Mesodermal cell (in vitro differentiated cells): ENCODE data around the gene CCDC69.
"Not testable (repeated sequence)": the region's sequence is repeated elsewhere in the genome, so short reads cannot be mapped to it uniquely, and the experiment has no call there.

Experiments
- H3K27ac ChIP-seq: 2 replicates; pipeline ENCODE4 v1.7.0; 2013; ENCODE audit warnings: mild to moderate bottlenecking, low read depth, low read length, moderate library complexity; ENCODE audit not compliant: severe bottlenecking
- H3K36me3 ChIP-seq: 2 replicates; pipeline ENCODE4 v1.7.1; 2013; ENCODE audit warnings: mild to moderate bottlenecking, low read length, moderate library complexity; ENCODE audit not compliant: control insufficient read depth, insufficient read depth
- H3K4me1 ChIP-seq: one replicate; pipeline ENCODE4 v1.7.1; 2013; ENCODE audit warnings: mild to moderate bottlenecking, low read length; ENCODE audit not compliant: insufficient read depth, control insufficient read depth, poor library complexity, severe bottlenecking
- H3K4me3 ChIP-seq: 2 replicates; pipeline ENCODE4 v1.7.0; 2013; ENCODE audit warnings: low read length, control low read depth, mild to moderate bottlenecking; ENCODE audit not compliant: insufficient read depth, poor library complexity, severe bottlenecking; ENCODE audit errors: extremely low read depth
- H3K9me3 ChIP-seq: 2 replicates; pipeline ENCODE4 v1.7.1; 2013; ENCODE audit warnings: mild to moderate bottlenecking, low read length, moderate library complexity; ENCODE audit not compliant: control insufficient read depth
- WGBS, 2 experiments: methylation state at CpG; one replicate each; pipeline ENCODE4 v1.1.5; 2013; ENCODE audit warnings: missing lambda C conversion rate in 2 of 2; ENCODE audit not compliant: insufficient coverage in 2 of 2; 5-methylcytosine and 5-hydroxymethylcytosine counted together

Gene CCDC69

DNA sequence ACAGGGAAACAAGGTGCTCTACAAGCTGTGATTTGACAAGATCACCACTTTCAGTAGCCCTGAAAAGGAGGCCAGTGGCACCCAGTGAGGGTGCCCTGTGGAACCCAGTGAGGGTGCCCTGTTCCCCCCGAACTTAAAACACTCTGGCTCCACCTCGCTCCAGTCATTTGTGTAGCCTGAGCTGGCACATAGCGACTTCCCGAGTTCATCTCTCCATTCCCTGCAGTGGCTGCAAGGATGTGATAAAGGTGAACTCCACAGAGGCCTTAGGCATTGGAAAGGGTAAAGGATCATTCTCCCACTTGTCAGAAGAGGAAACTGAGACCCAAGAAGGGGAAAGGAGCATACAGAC lies 44.4 kb downstream of the CCDC69 start:
- Histone ChIP-seq H3K9me3 (no peaks in the 10 kb centered on the region), H3K4me3 (no peak overlapping the region), H3K4me1 (no peaks in the 10 kb centered on the region), H3K27ac (no peak overlapping the region), H3K36me3 (no peaks in the 10 kb centered on the region)
- WGBS, 2 experiments: 93 to 95% methylated on average over 3 of the region's 4 CpGs

DNA sequence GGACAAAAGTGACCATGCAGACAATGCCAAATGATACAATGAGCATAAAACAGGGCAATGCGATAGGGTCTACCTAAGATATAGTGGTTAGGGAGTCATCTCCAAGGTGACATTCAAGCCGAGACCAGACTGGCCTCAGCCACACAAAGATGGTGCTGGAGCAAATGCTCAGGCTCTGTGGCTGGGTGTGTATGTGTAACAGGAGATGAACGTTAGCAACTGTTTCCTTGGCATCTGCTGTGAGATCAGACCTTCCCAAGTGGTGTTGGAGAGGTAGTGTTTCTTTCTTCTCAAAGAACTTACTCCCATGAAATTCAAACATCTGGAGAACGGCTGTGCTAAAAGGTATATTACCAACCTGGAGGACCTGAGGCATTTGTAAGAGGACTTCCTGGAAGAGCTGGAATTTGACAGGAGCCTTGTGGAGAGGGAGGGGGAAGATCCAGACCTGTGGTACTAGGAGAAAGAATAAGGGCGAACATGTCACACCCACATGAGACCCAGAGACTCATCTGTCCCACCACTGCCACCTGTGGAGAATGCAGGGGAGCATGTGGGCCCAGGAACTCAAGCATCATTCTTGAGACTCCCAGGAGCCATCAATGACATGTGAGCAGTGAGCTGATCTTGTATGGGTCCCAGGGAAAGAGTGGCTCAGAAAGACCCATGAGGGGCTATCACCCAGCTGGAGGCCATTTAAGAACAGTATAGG lies 45.0 kb downstream of the CCDC69 start:
- WGBS, 2 experiments: 92 to 100% methylated on average over 2 of the region's 5 CpGs
- no peaks in the 10 kb centered on the region for H3K9me3 ChIP-seq
- H3K4me1 ChIP-seq: no peaks in the 10 kb centered on the region
- no peaks in the 10 kb centered on the region for H3K36me3 ChIP-seq
- H3K4me3 ChIP-seq: no peak overlapping the region
- no peak overlapping the region for H3K27ac ChIP-seq

DNA sequence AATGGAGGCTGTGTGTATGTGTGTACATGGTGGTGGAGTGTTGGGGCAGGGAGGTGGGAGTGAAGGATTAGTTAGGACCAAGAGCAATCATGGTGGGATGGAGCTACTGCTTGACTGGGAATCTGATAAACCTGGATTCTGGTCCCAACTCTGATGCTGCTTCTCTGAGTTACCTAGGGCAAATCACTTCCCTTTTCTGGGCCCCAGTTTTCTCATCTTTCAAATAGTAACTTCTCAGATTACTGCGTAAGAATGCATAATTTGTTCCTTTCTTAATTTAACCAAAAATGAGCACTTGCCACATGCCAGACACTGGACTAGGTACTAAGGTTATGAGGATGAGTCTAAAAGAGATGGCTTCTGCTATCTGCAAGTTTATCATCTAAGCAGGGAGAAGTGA lies 45.5 kb downstream of the CCDC69 start:
- Histone ChIP-seq H3K4me3 (no peak overlapping the region), H3K36me3 (no peaks in the 10 kb centered on the region), H3K9me3 (no peaks in the 10 kb centered on the region), H3K4me1 (no peaks in the 10 kb centered on the region), H3K27ac (no peak overlapping the region)
- WGBS, 2 experiments: 100% methylated on average over 1 of the region's 1 CpG; no CpG with 5 or more reads in 1 of the 2 experiments

DNA sequence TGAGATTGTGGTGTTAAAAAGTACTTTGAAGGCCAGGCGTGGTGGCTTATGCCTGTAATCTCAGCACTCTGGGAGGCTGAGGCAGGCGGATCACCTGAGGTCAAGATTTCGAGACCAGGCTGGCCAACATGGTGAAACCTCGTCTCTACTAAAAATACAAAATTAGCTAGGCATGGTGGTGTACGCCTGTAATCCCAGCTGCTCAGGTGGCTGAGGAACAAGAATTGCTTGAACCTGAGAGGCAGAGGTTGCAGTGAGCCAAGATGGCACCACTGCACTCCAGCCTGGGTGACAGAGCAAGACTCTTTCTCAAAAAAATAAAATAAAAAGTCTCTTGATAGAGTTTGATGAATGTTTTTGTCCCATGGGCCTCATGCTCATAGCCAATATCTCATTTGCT lies 47.6 kb downstream of the CCDC69 start:
- not testable (repeated sequence) for H3K4me1 ChIP-seq, H3K9me3 ChIP-seq, H3K4me3 ChIP-seq, H3K36me3 ChIP-seq, H3K27ac ChIP-seq
- 84 to 94% methylated on average over 4 to 5 of the region's 5 CpGs for WGBS, 2 experiments

DNA sequence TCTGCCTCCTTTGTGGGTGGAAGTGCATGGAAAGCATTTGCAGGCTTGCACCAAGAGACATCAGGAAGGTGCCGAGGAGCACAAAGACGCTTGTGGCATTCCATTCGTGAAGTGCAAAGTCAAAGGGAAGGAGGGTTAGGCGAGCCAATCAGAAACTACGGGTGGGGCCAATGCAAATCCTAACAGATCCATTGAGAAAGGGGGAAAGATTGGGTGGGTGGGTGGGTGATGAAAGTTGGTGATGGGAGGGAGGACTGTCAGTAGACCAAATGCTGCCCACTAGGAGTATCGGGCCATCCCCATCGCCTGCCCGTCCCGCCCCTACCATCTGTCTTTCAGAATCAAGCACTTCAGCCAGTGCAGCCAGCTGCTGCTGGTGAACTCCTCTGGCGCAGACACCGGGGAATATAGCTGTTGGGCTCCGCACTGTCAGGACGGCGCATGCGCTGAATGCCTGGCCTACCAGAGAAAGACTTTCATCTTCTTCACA lies 49.2 kb downstream of the CCDC69 start:
- H3K4me1 ChIP-seq: no peaks in the 10 kb centered on the region
- WGBS, 2 experiments: 87 to 90% methylated on average over 14 to 15 of the region's 15 CpGs
- H3K36me3 ChIP-seq: no peaks in the 10 kb centered on the region
- no peak overlapping the region for H3K4me3 ChIP-seq
- no peaks in the 10 kb centered on the region for H3K9me3 ChIP-seq
- H3K27ac ChIP-seq: no peak overlapping the region

DNA sequence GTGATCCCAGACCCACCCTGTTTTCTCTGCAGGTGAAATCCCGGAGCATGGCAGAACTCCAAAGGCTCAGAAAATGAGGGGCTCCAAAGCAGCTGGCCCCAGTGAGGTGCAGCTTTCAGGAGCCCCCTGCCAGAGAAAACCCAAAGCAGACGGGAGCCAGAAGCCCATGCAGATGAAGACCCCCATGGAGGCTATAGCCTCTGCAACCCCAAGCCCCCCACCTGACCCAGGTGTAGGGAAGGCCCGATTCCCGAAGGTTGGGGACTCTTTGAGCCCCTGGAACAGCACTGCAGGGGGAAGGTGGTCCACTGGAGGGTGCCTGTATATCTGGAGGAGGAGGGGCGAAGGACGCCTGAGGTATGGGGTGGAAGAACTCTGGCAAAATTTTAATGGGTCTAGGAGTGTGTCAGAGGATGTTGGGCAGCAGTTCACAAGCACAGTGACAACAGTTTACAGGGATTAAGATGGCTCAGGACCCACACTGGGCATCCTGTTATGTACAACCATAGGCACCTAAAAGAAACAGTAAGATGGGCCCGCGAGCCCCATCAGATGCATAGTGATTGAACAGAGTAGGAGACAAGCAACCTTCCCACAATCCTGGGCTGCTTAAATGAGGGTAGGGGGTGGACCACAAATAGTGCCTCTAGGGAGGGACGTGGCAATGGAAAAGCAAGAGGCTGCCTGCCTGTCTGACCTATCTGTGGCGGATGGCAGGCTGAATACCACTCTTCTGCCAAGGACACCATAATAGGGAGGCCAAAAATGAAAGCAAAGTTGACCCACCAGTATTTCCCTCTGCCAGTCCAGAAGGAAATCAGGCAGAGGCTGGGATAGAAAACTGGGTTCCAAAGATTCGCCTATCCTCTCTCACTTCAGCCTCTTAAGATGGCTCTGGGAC lies 49.9 kb downstream of the CCDC69 start:
- Histone ChIP-seq H3K9me3 (no peaks in the 10 kb centered on the region), H3K36me3 (no peaks in the 10 kb centered on the region), H3K4me1 (no peaks in the 10 kb centered on the region), H3K4me3 (no peak overlapping the region), H3K27ac (no peak overlapping the region)
- 98 to 100% methylated on average over 5 to 9 of the region's 11 CpGs for WGBS, 2 experiments

DNA sequence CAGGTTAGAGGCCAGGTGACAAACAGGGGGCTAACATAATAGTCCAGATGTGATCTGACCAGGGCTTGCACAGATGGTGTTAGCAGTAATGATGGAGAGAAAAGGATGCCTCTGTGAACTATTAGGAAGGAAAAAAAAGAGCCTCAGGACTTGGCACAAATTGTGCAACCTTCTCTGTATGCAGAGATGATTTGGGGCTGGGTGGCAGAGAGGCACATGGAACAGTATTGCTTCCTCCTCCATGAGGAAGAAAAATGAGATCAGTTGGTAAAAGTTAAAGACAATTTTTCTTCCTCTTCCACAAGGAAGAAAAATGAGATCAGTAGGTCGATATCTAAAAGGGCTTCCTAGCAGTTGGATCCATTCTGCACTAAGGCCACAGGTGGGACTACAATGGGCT lies 52.4 kb downstream of the CCDC69 start:
- Histone ChIP-seq H3K36me3 (no peaks in the 10 kb centered on the region), H3K4me1 (no peaks in the 10 kb centered on the region), H3K27ac (no peak overlapping the region), H3K4me3 (no peak overlapping the region), H3K9me3 (no peaks in the 10 kb centered on the region)
- WGBS, 2 experiments: no CpG with 5 or more reads among the region's 1 CpG

DNA sequence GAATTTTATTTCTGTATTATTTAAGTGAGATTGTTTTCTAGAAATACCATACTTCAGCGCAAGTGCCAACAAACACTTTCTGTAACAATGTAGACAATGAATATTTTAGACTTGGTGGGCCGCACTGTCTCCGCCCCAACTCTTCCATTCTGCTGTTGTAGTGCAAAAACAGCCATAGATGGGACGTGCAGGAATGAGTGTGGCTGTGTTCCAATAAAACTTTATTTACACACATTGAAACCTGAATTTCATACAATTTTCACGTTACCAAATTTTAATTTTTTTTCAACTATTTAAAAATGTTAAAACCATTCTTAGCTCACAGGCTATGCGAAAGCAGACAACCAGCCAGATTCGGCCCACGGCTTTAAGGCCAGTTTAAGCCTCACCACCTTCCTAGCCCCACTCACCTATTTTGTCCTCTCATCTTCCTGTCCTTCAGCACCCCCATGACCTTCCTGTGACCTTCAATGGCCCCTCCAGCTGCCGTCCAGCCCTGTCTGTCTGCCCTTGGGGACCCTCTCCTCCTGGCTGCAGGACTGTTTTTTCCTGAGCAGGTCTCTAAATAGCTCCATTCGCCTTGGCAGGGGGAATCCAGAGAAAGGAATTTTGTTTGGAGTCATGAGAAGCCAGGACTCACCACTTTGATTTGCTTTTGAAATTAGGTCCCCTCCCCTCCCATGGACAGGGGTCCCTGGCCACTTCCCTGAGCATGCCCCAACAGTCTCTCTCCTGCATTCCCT lies 55.1 kb downstream of the CCDC69 start:
- no peaks in the 10 kb centered on the region for H3K9me3 ChIP-seq
- no peak overlapping the region for H3K27ac ChIP-seq
- H3K4me1 ChIP-seq: no peaks in the 10 kb centered on the region
- H3K36me3 ChIP-seq: no peaks in the 10 kb centered on the region
- WGBS, 2 experiments: 81% methylated on average over 4 to 5 of the region's 10 CpGs
- H3K4me3 ChIP-seq: no peak overlapping the region

DNA sequence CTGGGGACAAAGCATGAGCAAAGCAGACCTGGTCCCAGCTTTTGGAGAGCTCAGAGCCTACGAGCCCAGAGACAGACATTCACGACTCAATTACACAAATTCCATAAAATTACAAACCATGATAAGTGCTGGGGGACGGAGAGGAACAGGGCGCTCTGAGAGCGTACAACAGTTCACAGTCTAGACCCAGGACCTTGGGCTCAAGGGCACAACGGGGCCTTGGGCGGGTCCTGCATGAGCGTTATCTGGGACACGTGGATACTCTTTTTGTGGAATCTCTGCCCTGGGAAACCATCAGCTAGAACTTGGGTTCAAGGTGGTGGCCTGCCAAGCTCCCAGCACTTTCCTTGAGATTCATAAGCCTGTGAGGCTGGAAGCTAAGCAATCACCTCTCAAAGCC lies 56.9 kb downstream of the CCDC69 start:
- WGBS, 2 experiments: 90 to 95% methylated on average over 7 to 9 of the region's 9 CpGs

DNA sequence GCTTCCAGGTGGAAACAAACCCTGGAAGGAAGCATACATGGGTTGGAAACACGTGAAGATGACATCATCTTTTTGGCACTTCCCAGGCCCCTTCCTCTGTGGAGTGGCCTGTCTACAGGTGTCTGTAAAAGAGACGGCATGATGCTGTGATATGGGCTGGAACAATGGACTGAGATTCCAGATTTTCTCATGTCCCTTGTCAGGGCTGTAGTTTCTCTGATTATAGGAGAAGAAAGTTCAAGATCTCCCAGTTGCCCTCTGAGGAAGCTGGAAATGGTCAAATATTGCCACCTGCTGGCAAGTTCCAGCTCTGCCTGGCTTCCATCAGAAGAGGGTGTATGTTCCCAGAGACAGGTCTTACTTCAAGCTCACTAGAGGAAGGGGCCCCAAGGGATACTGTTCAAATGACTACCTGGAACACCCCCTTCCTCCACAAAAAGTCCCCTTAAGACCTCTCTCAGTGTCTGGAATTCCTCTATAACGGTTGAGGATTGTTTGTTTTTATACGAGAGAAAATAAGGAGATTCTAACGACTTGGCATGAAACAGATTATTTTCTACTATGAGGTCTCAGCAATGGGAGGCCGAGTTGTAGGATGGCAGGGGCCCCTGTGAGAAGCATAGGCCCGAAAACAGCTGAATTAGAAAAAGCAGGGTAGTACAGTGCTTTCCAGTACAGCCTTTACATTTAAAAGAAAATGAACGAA lies 59.1 kb downstream of the CCDC69 start:
- H3K36me3 ChIP-seq: no peaks in the 10 kb centered on the region
- no peak overlapping the region for H3K4me3 ChIP-seq
- WGBS, 2 experiments: 70 to 72% methylated on average over 5 to 7 of the region's 8 CpGs
- H3K27ac ChIP-seq: no peak overlapping the region
- H3K4me1 ChIP-seq: no peaks in the 10 kb centered on the region
- H3K9me3 ChIP-seq: no peaks in the 10 kb centered on the region

More for the DNA sequence above, 56.9 kb downstream of the CCDC69 start:
- Histone ChIP-seq H3K4me3 (no peak overlapping the region), H3K4me1 (no peaks in the 10 kb centered on the region), H3K27ac (no peak overlapping the region), H3K36me3 (no peaks in the 10 kb centered on the region), H3K9me3 (no peaks in the 10 kb centered on the region)
